Liver (tissue), 9 donors: ENCODE results near the gene APOL3. TPM values are rescaled to one million over a fixed set of nuclear protein-coding genes. Genes with fewer than 3 reads are reported as not detected.

ENCODE experiments used
- DNase-seq: peaks from one replicate; pipeline ENCODE4 v3.0.0-alpha.2; 2017; ENCODE audit warnings: low spot score
- H3K27ac ChIP-seq, 2 donors: one replicate each; pipeline ENCODE4 v1.7.0; 2013; ENCODE audit warnings: inconsistent platforms in 2 of 2, low read length in 2 of 2, control low read depth in 1 of 2, low read depth in 1 of 2, mild to moderate bottlenecking in 1 of 2
- H3K27me3 ChIP-seq, 4 donors: one replicate each; pipeline versions ENCODE4 v1.6.1 to v1.7.0; 2013; ENCODE audit warnings: low read length in 3 of 4, inconsistent platforms in 1 of 4, mild to moderate bottlenecking in 1 of 4, moderate library complexity in 1 of 4; ENCODE audit not compliant: control insufficient read depth in 4 of 4, insufficient read depth in 4 of 4
- H3K36me3 ChIP-seq, 4 donors: one replicate each; pipeline versions ENCODE4 v1.6.1 to v1.7.0; 2013; ENCODE audit warnings: low read length in 3 of 4, mild to moderate bottlenecking in 3 of 4, low read depth in 1 of 4, moderate library complexity in 1 of 4; ENCODE audit not compliant: control insufficient read depth in 4 of 4, insufficient read depth in 3 of 4
- H3K4me1 ChIP-seq, 4 donors: one replicate each; pipeline versions ENCODE4 v1.6.1 to v1.7.0; 2013; ENCODE audit warnings: low read length in 3 of 4, mild to moderate bottlenecking in 3 of 4, moderate library complexity in 1 of 4; ENCODE audit not compliant: control insufficient read depth in 4 of 4, insufficient read depth in 4 of 4
- H3K4me3 ChIP-seq, 3 donors: one replicate each; pipeline versions ENCODE4 v1.6.1 to v1.7.0; 2013; ENCODE audit warnings: low read length in 3 of 3, control low read depth in 1 of 3, low read depth in 1 of 3, mild to moderate bottlenecking in 1 of 3
- H3K9ac ChIP-seq, 2 donors: one replicate each; pipeline ENCODE4 v1.7.0; 2013; ENCODE audit warnings: low read length in 2 of 2, mild to moderate bottlenecking in 2 of 2, moderate library complexity in 2 of 2, control low read depth in 1 of 2, low read depth in 1 of 2
- H3K9me3 ChIP-seq, 4 donors: one replicate each; pipeline versions ENCODE4 v1.6.1 to v1.7.0; 2013; ENCODE audit warnings: low read length in 3 of 4; ENCODE audit not compliant: control insufficient read depth in 4 of 4
- EGR1 ChIP-seq, 2 donors: IDR thresholded peaks; 2 replicates each; pipeline ENCODE4 v1.6.1; 2016 to 2018; ENCODE audit warnings: antibody characterized with exemption in 2 of 2, low read depth in 2 of 2
- FOXA1 ChIP-seq: IDR thresholded peaks from 2 replicates; pipeline ENCODE4 v1.6.1; 2016; ENCODE audit warnings: antibody characterized with exemption
- FOXA2 ChIP-seq: IDR thresholded peaks from 2 replicates; pipeline ENCODE4 v1.6.1; 2016; ENCODE audit warnings: antibody characterized with exemption
- GABPA ChIP-seq, 2 donors: IDR thresholded peaks in 1 of 2; conservative IDR thresholded peaks in 1 of 2; 2 replicates each; pipeline ENCODE4 v1.6.1; 2016; ENCODE audit warnings: antibody characterized with exemption in 2 of 2, mild to moderate bottlenecking in 1 of 2, moderate library complexity in 1 of 2
- HNF4A ChIP-seq, 2 donors: conservative IDR thresholded peaks; 2 replicates each; pipeline ENCODE4 v1.6.1; 2016; ENCODE audit warnings: antibody characterized with exemption in 2 of 2, mild to moderate bottlenecking in 2 of 2
- HNF4G ChIP-seq: IDR thresholded peaks from 2 replicates; pipeline ENCODE4 v1.6.1; 2016; ENCODE audit warnings: antibody characterized with exemption
- JUND ChIP-seq, 2 donors: IDR thresholded peaks; 2 replicates each; pipeline ENCODE4 v1.6.1; 2016; ENCODE audit warnings: antibody characterized with exemption in 2 of 2
- NR2F2 ChIP-seq: IDR thresholded peaks from 2 replicates; pipeline ENCODE4 v1.6.1; 2016; ENCODE audit warnings: antibody characterized with exemption
- RAD21 ChIP-seq, 2 donors: IDR thresholded peaks; 2 replicates each; pipeline ENCODE4 v1.6.1; 2016; ENCODE audit warnings: antibody characterized with exemption in 2 of 2, mild to moderate bottlenecking in 2 of 2
- RXRA ChIP-seq, 2 donors: IDR thresholded peaks; 2 replicates each; pipeline ENCODE4 v1.6.1; 2017 to 2018; ENCODE audit warnings: antibody characterized with exemption in 2 of 2, mild to moderate bottlenecking in 1 of 2
- SP1 ChIP-seq: IDR thresholded peaks from 2 replicates; pipeline ENCODE4 v1.6.1; 2018; ENCODE audit warnings: antibody characterized with exemption, mild to moderate bottlenecking
- TAF1 ChIP-seq: conservative IDR thresholded peaks from 2 replicates; pipeline ENCODE4 v1.6.1; 2016; ENCODE audit warnings: antibody characterized with exemption, mild to moderate bottlenecking
- YY1 ChIP-seq: IDR thresholded peaks from 2 replicates; pipeline ENCODE4 v1.6.1; 2016; ENCODE audit warnings: antibody characterized with exemption, mild to moderate bottlenecking
- WGBS: extraction: QIAGEN DNeasy Blood & Tissue Kit; methylation state at CpG from one replicate; pipeline ENCODE4 v1.1.7; 2013; 5-methylcytosine and 5-hydroxymethylcytosine counted together
- polyA plus RNA-seq, 2 donors: library from polyadenylated mRNA; stranded (reverse) in 1 of 2; unstranded in 1 of 2; fragments of 200-250 nt in 1 of 2; fragments of >200 nt in 1 of 2; fragmentation: Nextera tagmentation in 1 of 2; extraction: Ambion mirVana in 1 of 2; gene quantifications; one replicate each; pipeline versions ENCODE4 v1.2.1 to v1.2.3, GENCODE V29; 2013 to 2015
- total RNA-seq, 2 donors: library from RNA; depleted of rRNA; stranded (reverse); fragments of >200 nt; gene quantifications; one replicate each; pipeline ENCODE4 v1.2.3, GENCODE V29; 2014
- TF ChIP-seq, protein P1 (sequence below): fragments of 150-350 bp; IDR thresholded peaks from 2 replicates; pipeline ENCODE4 v1.5.1; 2017; ENCODE audit warnings: improper control_type of control experiment, low read depth, low read length; ENCODE audit not compliant: missing input control
- TF ChIP-seq, protein P2 (sequence below): IDR thresholded peaks from 2 replicates; pipeline ENCODE4 v1.6.1; 2016; ENCODE audit warnings: antibody characterized with exemption
- TF ChIP-seq, protein P3 (sequence below): IDR thresholded peaks from 2 replicates; pipeline ENCODE4 v1.6.1; 2016; ENCODE audit warnings: antibody characterized with exemption
- TF ChIP-seq, protein P4 (sequence below): IDR thresholded peaks from 2 replicates; pipeline ENCODE4 v1.6.1; 2016; ENCODE audit warnings: antibody characterized with exemption
- TF ChIP-seq, protein P5 (sequence below): IDR thresholded peaks from 2 replicates; pipeline ENCODE4 v1.6.1; 2016; ENCODE audit warnings: antibody characterized with exemption, mild to moderate bottlenecking
- donor health status: healthy.
- donor health status: healthy.
- donor health status: healthy.
- donor health status: healthy.
- donor health status: healthy.

APOL3 gene
- total and polyA plus RNA-seq, 4 donors, result 7.2 to 34.5 (median 11.8) TPM

DNA sequence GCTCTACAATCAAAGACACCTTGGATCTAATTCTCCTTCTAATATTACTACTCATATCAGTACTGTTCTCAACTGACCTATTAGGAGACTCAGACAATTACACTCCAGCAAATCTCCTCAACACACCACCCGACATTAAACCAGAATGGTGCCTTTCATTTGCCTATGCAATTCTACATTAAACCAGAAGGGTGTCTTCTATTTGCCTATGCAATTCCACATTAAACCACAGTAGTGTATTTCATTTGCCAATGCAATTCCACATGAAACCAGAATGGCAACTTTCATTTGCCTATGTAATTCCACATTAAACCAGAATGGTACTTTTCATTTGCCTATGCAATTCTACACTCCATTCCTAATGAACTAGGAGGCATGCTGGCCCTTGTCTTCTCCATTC, 15.3 kb upstream of the APOL3 start (continued):
- TF ChIP-seq, protein P1, sequence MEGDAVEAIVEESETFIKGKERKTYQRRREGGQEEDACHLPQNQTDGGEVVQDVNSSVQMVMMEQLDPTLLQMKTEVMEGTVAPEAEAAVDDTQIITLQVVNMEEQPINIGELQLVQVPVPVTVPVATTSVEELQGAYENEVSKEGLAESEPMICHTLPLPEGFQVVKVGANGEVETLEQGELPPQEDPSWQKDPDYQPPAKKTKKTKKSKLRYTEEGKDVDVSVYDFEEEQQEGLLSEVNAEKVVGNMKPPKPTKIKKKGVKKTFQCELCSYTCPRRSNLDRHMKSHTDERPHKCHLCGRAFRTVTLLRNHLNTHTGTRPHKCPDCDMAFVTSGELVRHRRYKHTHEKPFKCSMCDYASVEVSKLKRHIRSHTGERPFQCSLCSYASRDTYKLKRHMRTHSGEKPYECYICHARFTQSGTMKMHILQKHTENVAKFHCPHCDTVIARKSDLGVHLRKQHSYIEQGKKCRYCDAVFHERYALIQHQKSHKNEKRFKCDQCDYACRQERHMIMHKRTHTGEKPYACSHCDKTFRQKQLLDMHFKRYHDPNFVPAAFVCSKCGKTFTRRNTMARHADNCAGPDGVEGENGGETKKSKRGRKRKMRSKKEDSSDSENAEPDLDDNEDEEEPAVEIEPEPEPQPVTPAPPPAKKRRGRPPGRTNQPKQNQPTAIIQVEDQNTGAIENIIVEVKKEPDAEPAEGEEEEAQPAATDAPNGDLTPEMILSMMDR, result no peak
- TF ChIP-seq HNF4G, result no peak
- no peak for TF ChIP-seq EGR1 (IDR thresholded peaks at IDR 0.05; ENCODE audit: low read depth in 2 of 2)

DNA sequence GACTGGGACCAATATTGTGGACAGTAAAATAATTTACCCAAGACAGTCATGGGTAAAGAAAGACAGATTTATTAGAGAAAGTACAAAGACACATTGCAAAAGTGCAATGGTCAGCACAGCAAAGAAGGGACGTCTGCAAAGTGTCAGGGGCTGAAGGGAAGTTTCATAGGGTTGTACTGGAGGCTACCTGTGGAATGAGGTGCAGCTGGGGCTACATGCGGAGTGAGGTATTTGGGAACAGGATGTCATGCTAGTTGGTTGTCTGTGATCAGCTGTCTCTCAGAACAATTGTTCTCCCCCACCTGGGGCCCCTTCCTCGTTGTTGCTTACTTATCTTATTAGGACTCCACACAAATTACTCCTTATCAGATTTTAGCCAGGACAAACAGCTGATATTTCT, 11.4 kb upstream of the APOL3 start:
- Histone ChIP-seq H3K4me1 (peaks cover 2 to 8% (median 2%) of the 10 kb centered on the region in 4 donors), H3K36me3 (no peaks in the 10 kb centered on the region), H3K4me3 (no peak overlapping the region), H3K9ac (no peak overlapping the region), H3K9me3 (no peaks in the 10 kb centered on the region), H3K27me3 (no peaks in the 10 kb centered on the region), H3K27ac (no peak overlapping the region)
- no peak for TF ChIP-seq EGR1 (IDR thresholded peaks at IDR 0.05; ENCODE audit: low read depth in 2 of 2)
- no peak for TF ChIP-seq FOXA2
- no peak for TF ChIP-seq GABPA (IDR thresholded peaks at IDR 0.05 in 1 of 2, conservative IDR thresholded peaks at IDR 0.05 in 1 of 2)
- TF ChIP-seq, protein P2, sequence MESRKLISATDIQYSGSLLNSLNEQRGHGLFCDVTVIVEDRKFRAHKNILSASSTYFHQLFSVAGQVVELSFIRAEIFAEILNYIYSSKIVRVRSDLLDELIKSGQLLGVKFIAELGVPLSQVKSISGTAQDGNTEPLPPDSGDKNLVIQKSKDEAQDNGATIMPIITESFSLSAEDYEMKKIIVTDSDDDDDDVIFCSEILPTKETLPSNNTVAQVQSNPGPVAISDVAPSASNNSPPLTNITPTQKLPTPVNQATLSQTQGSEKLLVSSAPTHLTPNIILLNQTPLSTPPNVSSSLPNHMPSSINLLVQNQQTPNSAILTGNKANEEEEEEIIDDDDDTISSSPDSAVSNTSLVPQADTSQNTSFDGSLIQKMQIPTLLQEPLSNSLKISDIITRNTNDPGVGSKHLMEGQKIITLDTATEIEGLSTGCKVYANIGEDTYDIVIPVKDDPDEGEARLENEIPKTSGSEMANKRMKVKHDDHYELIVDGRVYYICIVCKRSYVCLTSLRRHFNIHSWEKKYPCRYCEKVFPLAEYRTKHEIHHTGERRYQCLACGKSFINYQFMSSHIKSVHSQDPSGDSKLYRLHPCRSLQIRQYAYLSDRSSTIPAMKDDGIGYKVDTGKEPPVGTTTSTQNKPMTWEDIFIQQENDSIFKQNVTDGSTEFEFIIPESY, result no peak
- no peak for TF ChIP-seq NR2F2
- no peak for TF ChIP-seq SP1
- TF ChIP-seq, protein P3, sequence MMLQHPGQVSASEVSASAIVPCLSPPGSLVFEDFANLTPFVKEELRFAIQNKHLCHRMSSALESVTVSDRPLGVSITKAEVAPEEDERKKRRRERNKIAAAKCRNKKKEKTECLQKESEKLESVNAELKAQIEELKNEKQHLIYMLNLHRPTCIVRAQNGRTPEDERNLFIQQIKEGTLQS, result no peak
- TF ChIP-seq, protein P1, result no peak
- no peak for TF ChIP-seq YY1
- no peak for TF ChIP-seq RXRA (IDR thresholded peaks at IDR 0.05)
- TF ChIP-seq HNF4G, result no peak
- TF ChIP-seq RAD21 (IDR thresholded peaks at IDR 0.05), result no peak
- TF ChIP-seq, protein P4, sequence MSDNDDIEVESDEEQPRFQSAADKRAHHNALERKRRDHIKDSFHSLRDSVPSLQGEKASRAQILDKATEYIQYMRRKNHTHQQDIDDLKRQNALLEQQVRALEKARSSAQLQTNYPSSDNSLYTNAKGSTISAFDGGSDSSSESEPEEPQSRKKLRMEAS, result no peak
- TF ChIP-seq FOXA1, result no peak
- TF ChIP-seq, protein P5, sequence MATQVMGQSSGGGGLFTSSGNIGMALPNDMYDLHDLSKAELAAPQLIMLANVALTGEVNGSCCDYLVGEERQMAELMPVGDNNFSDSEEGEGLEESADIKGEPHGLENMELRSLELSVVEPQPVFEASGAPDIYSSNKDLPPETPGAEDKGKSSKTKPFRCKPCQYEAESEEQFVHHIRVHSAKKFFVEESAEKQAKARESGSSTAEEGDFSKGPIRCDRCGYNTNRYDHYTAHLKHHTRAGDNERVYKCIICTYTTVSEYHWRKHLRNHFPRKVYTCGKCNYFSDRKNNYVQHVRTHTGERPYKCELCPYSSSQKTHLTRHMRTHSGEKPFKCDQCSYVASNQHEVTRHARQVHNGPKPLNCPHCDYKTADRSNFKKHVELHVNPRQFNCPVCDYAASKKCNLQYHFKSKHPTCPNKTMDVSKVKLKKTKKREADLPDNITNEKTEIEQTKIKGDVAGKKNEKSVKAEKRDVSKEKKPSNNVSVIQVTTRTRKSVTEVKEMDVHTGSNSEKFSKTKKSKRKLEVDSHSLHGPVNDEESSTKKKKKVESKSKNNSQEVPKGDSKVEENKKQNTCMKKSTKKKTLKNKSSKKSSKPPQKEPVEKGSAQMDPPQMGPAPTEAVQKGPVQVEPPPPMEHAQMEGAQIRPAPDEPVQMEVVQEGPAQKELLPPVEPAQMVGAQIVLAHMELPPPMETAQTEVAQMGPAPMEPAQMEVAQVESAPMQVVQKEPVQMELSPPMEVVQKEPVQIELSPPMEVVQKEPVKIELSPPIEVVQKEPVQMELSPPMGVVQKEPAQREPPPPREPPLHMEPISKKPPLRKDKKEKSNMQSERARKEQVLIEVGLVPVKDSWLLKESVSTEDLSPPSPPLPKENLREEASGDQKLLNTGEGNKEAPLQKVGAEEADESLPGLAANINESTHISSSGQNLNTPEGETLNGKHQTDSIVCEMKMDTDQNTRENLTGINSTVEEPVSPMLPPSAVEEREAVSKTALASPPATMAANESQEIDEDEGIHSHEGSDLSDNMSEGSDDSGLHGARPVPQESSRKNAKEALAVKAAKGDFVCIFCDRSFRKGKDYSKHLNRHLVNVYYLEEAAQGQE, result no peak
- no peak for TF ChIP-seq JUND (IDR thresholded peaks at IDR 0.05)
- no peak for TF ChIP-seq HNF4A (conservative IDR thresholded peaks at IDR 0.05)
- no peak for TF ChIP-seq TAF1
- WGBS, result 65% methylated on average over 3 of the region's 3 CpGs
- DNase-seq, result no peak
